ENCODE data around the gene ECEL1. TPM values are rescaled to one million over a fixed set of nuclear protein-coding genes. Genes with fewer than 3 reads are reported as not detected.

Gene ECEL1
- total RNA-seq, 1 experiment from 2014 or later, result not detected

DNA sequence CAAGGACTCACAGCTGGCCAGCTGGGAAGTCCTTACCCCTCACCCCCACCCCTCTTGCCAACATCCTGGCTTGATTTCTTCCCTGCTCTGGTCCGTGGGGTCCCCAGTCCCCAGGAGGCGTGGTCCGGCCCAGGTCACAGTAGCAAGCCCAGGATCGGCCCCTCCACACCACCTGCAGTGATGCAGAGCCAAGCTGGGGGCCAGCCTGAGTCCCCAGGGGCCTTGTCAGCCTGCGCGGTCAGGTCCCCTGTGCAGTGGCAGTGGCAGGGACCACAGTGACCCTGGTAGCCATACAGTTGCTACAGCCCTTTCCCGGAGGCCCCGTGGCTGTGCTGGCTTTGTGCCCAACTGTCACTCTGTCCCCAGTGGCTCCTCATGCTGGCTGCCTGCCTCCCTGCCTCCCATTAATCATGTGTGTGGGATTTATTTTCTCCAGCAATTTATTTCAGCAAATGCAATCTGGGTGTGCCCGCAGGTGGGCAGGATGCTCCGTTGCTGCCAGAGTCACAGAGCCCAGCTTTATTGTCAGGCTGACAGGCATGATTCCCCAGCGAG, 23.8 kb upstream of the ECEL1 start:
- H3K4me3 ChIP-seq, result no peak overlapping the region
- no peaks in the 10 kb centered on the region for H3K36me3 ChIP-seq (ENCODE audit: low read depth)
- no peak for DNase-seq
- H3K4me2 ChIP-seq, result no peak overlapping the region
- no TSS peak for BruUV-seq (replicated peaks)
- CTCF ChIA-PET, result no interaction called here
- H3K9me3 ChIP-seq (ENCODE audit: insufficient read depth, low read depth), result no peaks in the 10 kb centered on the region
- no peaks in the 10 kb centered on the region for H3K9me2 ChIP-seq (ENCODE audit: insufficient read depth)
- H3K27me3 ChIP-seq (ENCODE audit: insufficient read depth, low read depth), result peaks cover 23% of the 10 kb centered on the region; the same call in 1 of the 2 replicates
- intact Hi-C loops (cut with micrococcal nuclease; ENCODE audit: unreplicated experiment), result no loop called here
- no peaks in the 10 kb centered on the region; the same call in 1 of the 2 replicates for H3F3A ChIP-seq (ENCODE audit: insufficient read depth, low read depth)
- no peak for TF ChIP-seq EZH2 (IDR thresholded peaks at IDR 0.05; ENCODE audit: low read depth)
- TF ChIP-seq, protein P1, sequence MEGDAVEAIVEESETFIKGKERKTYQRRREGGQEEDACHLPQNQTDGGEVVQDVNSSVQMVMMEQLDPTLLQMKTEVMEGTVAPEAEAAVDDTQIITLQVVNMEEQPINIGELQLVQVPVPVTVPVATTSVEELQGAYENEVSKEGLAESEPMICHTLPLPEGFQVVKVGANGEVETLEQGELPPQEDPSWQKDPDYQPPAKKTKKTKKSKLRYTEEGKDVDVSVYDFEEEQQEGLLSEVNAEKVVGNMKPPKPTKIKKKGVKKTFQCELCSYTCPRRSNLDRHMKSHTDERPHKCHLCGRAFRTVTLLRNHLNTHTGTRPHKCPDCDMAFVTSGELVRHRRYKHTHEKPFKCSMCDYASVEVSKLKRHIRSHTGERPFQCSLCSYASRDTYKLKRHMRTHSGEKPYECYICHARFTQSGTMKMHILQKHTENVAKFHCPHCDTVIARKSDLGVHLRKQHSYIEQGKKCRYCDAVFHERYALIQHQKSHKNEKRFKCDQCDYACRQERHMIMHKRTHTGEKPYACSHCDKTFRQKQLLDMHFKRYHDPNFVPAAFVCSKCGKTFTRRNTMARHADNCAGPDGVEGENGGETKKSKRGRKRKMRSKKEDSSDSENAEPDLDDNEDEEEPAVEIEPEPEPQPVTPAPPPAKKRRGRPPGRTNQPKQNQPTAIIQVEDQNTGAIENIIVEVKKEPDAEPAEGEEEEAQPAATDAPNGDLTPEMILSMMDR (conservative IDR thresholded peaks at IDR 0.05), result no peak
- H2AFZ ChIP-seq, result no peak overlapping the region
- H4K20me1 ChIP-seq (ENCODE audit: insufficient read depth), result no peaks in the 10 kb centered on the region
- H3K79me2 ChIP-seq (ENCODE audit: low read depth), result no peaks in the 10 kb centered on the region
- POLR2A ChIA-PET (ENCODE audit: unreplicated experiment), result no interaction called here
- H3K27ac ChIP-seq, result no peak overlapping the region
- H3K4me1 ChIP-seq (replicated peaks; ENCODE audit: insufficient read depth), result no peaks in the 10 kb centered on the region

DNA sequence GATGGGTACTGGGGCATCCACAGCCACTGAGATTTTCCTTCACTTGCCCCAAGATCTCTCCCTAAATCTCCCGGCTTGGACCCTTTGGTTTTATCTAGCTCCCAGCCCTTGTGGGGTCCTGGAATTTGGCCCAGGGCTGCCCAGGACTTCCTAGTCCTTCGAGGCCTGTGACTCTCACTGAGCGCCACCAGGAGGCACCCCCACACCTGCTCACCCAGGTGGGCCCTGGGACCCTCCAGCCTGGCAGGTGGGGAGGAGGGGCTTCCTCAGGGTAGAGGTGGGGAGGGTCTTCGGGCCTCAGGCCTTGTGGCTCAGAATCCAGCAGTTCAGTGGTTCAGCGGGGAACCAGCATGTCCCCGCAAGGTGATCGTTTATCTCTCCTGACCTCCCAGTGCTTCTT, 20.6 kb upstream of the ECEL1 start:
- CTCF ChIA-PET, result no interaction called here

DNA sequence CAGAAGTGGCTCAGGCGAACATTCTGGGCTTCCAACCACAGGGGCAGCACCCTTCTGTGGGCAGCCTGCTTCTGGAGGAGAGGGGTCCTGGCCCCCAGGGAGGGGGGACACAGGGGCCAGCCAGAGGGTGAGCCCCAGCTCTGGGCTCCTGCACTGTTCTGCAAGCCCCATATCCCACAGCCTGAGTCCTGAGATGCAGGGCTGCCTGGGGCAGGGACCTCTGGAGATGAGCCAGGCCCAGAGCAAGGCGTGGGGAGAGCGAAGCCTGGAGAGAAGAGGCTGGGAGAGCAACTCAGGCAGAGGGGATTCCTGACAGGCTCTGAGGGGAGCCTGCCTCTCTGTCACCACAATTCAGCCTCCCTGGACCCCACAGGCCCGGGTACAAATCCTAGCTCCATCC, 19.1 kb upstream of the ECEL1 start:
- POLR2A ChIA-PET (ENCODE audit: unreplicated experiment), result no interaction called here
- no peak for DNase-seq
- Histone ChIP-seq H2AFZ (no peak overlapping the region), H3K79me2 (ENCODE audit: low read depth) (no peaks in the 10 kb centered on the region), H3K36me3 (ENCODE audit: low read depth) (no peaks in the 10 kb centered on the region), H3K9me2 (ENCODE audit: insufficient read depth) (no peaks in the 10 kb centered on the region), H4K20me1 (ENCODE audit: insufficient read depth) (no peaks in the 10 kb centered on the region), H3K9me3 (ENCODE audit: insufficient read depth, low read depth) (no peaks in the 10 kb centered on the region), H3K4me2 (no peak overlapping the region), H3K27me3 (ENCODE audit: insufficient read depth, low read depth) (peaks cover 56% of the 10 kb centered on the region), H3F3A (ENCODE audit: insufficient read depth, low read depth) (no peaks in the 10 kb centered on the region; the same call in 1 of the 2 replicates), H3K4me3 (no peak overlapping the region), H3K27ac (no peak overlapping the region), H3K4me1 (replicated peaks; ENCODE audit: insufficient read depth) (no peaks in the 10 kb centered on the region)
- BruUV-seq (replicated peaks), result no TSS peak
- CTCF ChIA-PET, result no interaction called here
- intact Hi-C loops (cut with micrococcal nuclease; ENCODE audit: unreplicated experiment), result no loop called here
- TF ChIP-seq, protein P1 (conservative IDR thresholded peaks at IDR 0.05), result no peak
- TF ChIP-seq EZH2 (IDR thresholded peaks at IDR 0.05; ENCODE audit: low read depth), result no peak

More for the DNA sequence above, 20.6 kb upstream of the ECEL1 start:
- H3K27me3 ChIP-seq (ENCODE audit: insufficient read depth, low read depth), result peaks cover 49% of the 10 kb centered on the region
- no TSS peak for BruUV-seq (replicated peaks)
- TF ChIP-seq EZH2 (IDR thresholded peaks at IDR 0.05; ENCODE audit: low read depth), result no peak
- TF ChIP-seq, protein P1 (conservative IDR thresholded peaks at IDR 0.05), result no peak
- DNase-seq, result no peak
- H2AFZ ChIP-seq, result no peak overlapping the region
- H3K36me3 ChIP-seq (ENCODE audit: low read depth), result no peaks in the 10 kb centered on the region
- H3F3A ChIP-seq (ENCODE audit: insufficient read depth, low read depth), result no peaks in the 10 kb centered on the region; the same call in 1 of the 2 replicates
- intact Hi-C loops (cut with micrococcal nuclease; ENCODE audit: unreplicated experiment), result no loop called here
- H3K4me1 ChIP-seq (replicated peaks; ENCODE audit: insufficient read depth), result no peaks in the 10 kb centered on the region
- no peaks in the 10 kb centered on the region for H4K20me1 ChIP-seq (ENCODE audit: insufficient read depth)
- no peak overlapping the region for H3K4me2 ChIP-seq
- H3K27ac ChIP-seq, result no peak overlapping the region
- no peaks in the 10 kb centered on the region for H3K9me2 ChIP-seq (ENCODE audit: insufficient read depth)
- no peak overlapping the region for H3K4me3 ChIP-seq
- POLR2A ChIA-PET (ENCODE audit: unreplicated experiment), result no interaction called here
- H3K9me3 ChIP-seq (ENCODE audit: insufficient read depth, low read depth), result no peaks in the 10 kb centered on the region
- no peaks in the 10 kb centered on the region for H3K79me2 ChIP-seq (ENCODE audit: low read depth)

Data from PC-9 (cell line).